Activated T-cell treated with anti-CD3 and anti-CD28 coated beads, Interleukin-2, amount 50 U/mL, for 72 hours (primary cell): ENCODE data around the gene IL36RN. TPM values are rescaled to one million over a fixed set of nuclear protein-coding genes. Genes with fewer than 3 reads are reported as not detected.
A peak's percentile ranks its signal among the peaks of the same experiment; 100 is the strongest.

Experiments
- ATAC-seq, 2 donors: fragments of 150-1000 bp; cut with Tn5 transposase; replicated peaks in 1 of 2; 2 replicates each; pipeline ENCODE4 v1.10.0; 2021; ENCODE audit warnings: moderate library complexity in 2 of 2, mild to moderate bottlenecking in 1 of 2
- DNase-seq, 2 donors: peaks; one replicate each; pipeline ENCODE4 v3.0.0; 2021 to 2022; ENCODE audit warnings: mixed read lengths in 1 of 2
- H3K27ac Mint-ChIP-seq: one replicate; pipeline ENCODE4 v1.8.0; 2022; ENCODE audit warnings: mild to moderate bottlenecking, moderate library complexity, mixed read lengths
- H3K27me3 Mint-ChIP-seq: one replicate; pipeline ENCODE4 v1.8.0; 2022; ENCODE audit warnings: low read depth, mixed read lengths
- H3K36me3 Mint-ChIP-seq, 2 donors: one replicate each; pipeline ENCODE4 v1.8.0; 2022; ENCODE audit warnings: mixed read lengths in 2 of 2, mild to moderate bottlenecking in 1 of 2; ENCODE audit not compliant: insufficient read depth in 2 of 2
- H3K4me1 Mint-ChIP-seq: one replicate; pipeline ENCODE4 v1.8.0; 2022; ENCODE audit warnings: low read depth, mixed read lengths
- H3K4me3 Mint-ChIP-seq, 2 donors: one replicate each; pipeline ENCODE4 v1.8.0; 2022; ENCODE audit warnings: mild to moderate bottlenecking in 2 of 2, mixed read lengths in 2 of 2, moderate library complexity in 2 of 2
- H3K9me3 Mint-ChIP-seq, 2 donors: one replicate each; pipeline ENCODE4 v1.8.0; 2022; ENCODE audit warnings: mixed read lengths in 2 of 2
- total RNA-seq, 2 donors: library from RNA; stranded (reverse); gene quantifications; one replicate each; pipeline ENCODE4 v1.2.3, GENCODE V29; 2022

Gene IL36RN
- not detected for total RNA-seq

- Mint-ChIP-seq H3K27me3 (no peaks in the 10 kb centered on the region), H3K4me1 (peaks cover 6% of the 10 kb centered on the region), H3K9me3 (peaks cover 13% of the 10 kb centered on the region in 2 donors), H3K27ac (no peak within 1 kb of the TSS), H3K36me3 (peaks cover 7 to 19% of the 10 kb centered on the region in 2 donors), H3K4me3 (no peak within 1 kb of the TSS)
- ATAC-seq (no peak), DNase-seq (no peak)
Observed at GRCh38 chr2:113058998-113059960, at the start of gene IL36RN. IL36RN (plus strand) TSS chr2:113059198; CDS start chr2:113059439, 241 bp downstream.

DNA sequence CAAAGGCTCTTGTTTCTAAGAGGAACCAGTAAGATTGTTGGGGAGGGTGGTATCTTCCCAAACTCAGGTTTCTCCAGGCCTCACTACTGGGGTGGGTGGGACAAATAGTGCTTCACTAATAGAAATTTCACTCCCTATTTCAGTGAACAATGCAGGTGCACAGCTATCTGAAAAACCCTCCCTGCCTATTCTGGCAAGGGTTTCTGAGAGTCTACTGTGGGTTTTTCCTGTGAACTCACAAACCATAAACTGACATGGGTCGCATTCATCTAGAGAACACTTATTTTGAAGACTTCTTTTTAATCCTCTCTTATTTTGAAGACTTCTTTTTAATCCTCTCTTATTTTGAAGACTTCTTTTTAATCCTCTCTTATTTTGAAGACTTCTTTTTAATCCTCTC is 49.4 kb upstream of the IL36RN start:
- ATAC-seq (no peak), DNase-seq (no peak)
- Mint-ChIP-seq H3K27ac (no peak overlapping the region), H3K4me1 (peaks cover 7% of the 10 kb centered on the region), H3K27me3 (no peaks in the 10 kb centered on the region), H3K4me3 (no peak overlapping the region), H3K9me3 (no peaks in the 10 kb centered on the region), H3K36me3 (no peaks in the 10 kb centered on the region)

- H3K4me1 Mint-ChIP-seq = peaks cover 7% of the 10 kb centered on the region
- H3K36me3 Mint-ChIP-seq = no peaks in the 10 kb centered on the region
- DNase-seq = no peak
- H3K4me3 Mint-ChIP-seq = no peak overlapping the region
- no peaks in the 10 kb centered on the region for H3K9me3 Mint-ChIP-seq
- ATAC-seq = no peak
- no peaks in the 10 kb centered on the region for H3K27me3 Mint-ChIP-seq
- H3K27ac Mint-ChIP-seq = no peak overlapping the region
Observed at GRCh38 chr2:113010088-113010487, 48.9 kb upstream of the IL36RN start.

GRCh38 chr2:113011108-113011507 is 47.9 kb upstream of the IL36RN start:
- peaks cover 7% of the 10 kb centered on the region for H3K4me1 Mint-ChIP-seq
- H3K9me3 Mint-ChIP-seq = no peaks in the 10 kb centered on the region
- peak overlapping the region; percentile 30 for H3K27ac Mint-ChIP-seq
- H3K27me3 Mint-ChIP-seq = no peaks in the 10 kb centered on the region
- H3K4me3 Mint-ChIP-seq = no peak overlapping the region
- H3K36me3 Mint-ChIP-seq = no peaks in the 10 kb centered on the region
- DNase-seq (no peak), ATAC-seq (no peak)

DNA sequence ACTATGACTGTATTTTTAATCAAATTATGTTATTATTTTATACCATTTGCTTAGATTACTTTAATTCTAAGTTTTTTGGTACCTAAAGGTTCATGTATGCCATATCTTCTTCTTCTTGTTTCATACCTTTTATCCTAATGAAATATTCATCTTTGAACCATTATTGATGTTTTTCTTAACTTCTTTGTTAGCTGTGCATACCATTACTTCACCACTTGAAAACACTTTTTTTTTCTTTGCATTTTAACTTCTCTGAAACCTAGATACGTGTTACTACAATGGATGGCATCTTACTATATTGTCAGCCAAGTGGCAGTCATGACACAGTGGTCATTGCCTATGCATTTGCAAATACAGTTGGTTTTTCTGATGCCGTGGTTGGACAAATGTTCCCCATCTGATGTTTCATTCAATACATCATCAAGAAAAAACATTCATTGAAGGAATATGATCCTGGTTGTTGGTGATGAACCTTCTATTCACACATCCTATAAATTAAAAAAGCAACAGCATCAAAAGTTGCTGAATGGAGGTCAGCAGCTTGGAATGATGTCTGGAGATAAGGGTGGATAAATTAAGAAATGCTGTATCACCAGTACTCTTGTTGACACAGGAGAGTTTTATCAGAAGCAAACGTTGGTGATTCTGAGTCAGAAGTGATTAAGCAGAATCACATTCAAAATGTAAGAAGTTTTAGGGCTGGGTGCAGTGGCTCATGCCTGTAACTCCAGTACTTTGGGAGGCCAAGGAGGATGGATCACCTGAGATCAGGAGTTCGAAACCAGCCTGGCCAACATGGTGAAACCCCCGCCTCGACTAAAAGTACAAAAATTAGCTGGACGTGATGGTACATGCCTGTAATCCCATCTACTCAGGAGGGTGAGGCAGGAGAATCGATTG is 46.3 kb upstream of the IL36RN start:
- H3K27ac Mint-ChIP-seq = no peak overlapping the region
- peaks cover 7% of the 10 kb centered on the region for H3K4me1 Mint-ChIP-seq
- DNase-seq (no peak), ATAC-seq (no peak)
- peaks cover 0 to 5% of the 10 kb centered on the region in 2 donors for H3K9me3 Mint-ChIP-seq
- peaks cover 0 to 2% of the 10 kb centered on the region in 2 donors for H3K36me3 Mint-ChIP-seq
- H3K27me3 Mint-ChIP-seq = no peaks in the 10 kb centered on the region
- H3K4me3 Mint-ChIP-seq = no peak overlapping the region

DNA sequence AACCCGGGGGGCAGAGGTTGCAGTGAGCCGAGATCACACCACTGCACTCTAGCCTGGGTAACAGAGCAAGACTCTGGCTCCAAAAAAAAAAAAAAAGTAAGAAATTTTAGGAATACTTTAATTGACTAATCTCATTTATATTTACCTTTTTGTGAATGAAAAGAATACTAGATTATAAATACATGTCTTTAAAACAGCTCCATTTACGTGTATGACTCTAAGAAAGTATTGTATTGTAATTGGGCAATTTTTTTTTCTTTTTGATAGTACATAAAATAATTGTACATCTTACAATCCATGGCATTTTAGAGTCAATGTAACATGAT is 45.7 kb upstream of the IL36RN start:
- Mint-ChIP-seq H3K4me3 (no peak overlapping the region), H3K27me3 (no peaks in the 10 kb centered on the region), H3K4me1 (peaks cover 7% of the 10 kb centered on the region), H3K36me3 (peaks cover 0 to 2% of the 10 kb centered on the region in 2 donors), H3K27ac (no peak overlapping the region), H3K9me3 (peaks cover under 1 to 5% of the 10 kb centered on the region in 2 donors)
- DNase-seq (no peak), ATAC-seq (no peak)

DNA sequence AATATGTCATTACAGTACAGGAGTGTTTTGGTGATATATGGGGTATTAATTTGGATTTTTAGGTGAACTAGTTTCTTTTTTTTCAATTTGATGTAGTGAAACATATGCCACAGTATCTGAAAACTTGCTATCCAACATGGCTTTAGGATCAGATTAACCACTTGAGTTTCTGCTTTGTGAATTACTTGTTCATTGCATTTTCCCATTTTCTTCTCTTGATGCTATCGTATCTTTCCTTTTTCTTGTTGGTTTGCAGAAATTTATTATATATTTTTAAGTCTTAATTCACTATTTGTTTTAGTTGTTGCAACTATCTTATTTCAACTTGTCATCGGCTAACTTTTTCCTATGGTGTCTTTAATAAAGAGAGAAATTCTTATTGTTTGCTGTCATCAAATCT is 44.9 kb upstream of the IL36RN start:
- Mint-ChIP-seq H3K27me3 (no peaks in the 10 kb centered on the region), H3K27ac (no peak overlapping the region), H3K4me1 (peaks cover 7% of the 10 kb centered on the region), H3K36me3 (peaks cover 0 to 5% of the 10 kb centered on the region in 2 donors), H3K9me3 (peaks cover 8 to 9% of the 10 kb centered on the region in 2 donors), H3K4me3 (no peak overlapping the region)
- DNase-seq (no peak), ATAC-seq (no peak)

DNA sequence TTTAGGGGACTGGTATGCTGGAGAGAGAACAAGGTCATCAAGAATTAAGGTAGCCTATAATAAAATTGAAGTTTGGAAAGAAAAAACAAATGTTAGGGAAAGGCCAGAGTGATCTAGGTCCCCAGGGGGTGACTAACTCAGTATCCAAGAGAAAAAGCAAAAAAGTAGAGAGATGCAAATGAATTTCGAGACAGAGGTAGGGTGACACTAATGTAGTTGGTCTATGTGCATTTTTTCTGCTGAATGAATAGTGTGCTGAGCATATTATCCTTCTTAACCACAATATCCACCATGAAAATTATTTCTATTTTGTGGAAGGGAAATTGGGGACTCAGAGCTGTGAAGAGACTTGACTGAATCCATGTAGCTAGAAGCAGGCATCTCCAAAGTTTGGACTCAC is 44.0 kb upstream of the IL36RN start:
- Mint-ChIP-seq H3K4me3 (no peak overlapping the region), H3K27me3 (no peaks in the 10 kb centered on the region), H3K9me3 (peaks cover 10 to 14% of the 10 kb centered on the region in 2 donors), H3K4me1 (peaks cover 2% of the 10 kb centered on the region), H3K27ac (no peak overlapping the region), H3K36me3 (peaks cover 0 to 5% of the 10 kb centered on the region in 2 donors)
- DNase-seq (no peak), ATAC-seq (no peak)

- peaks cover 10 to 14% of the 10 kb centered on the region in 2 donors for H3K9me3 Mint-ChIP-seq
- H3K27me3 Mint-ChIP-seq = no peaks in the 10 kb centered on the region
- H3K36me3 Mint-ChIP-seq = peaks cover 0 to 5% of the 10 kb centered on the region in 2 donors
- DNase-seq (no peak), ATAC-seq (no peak)
- H3K27ac Mint-ChIP-seq = no peak overlapping the region
- H3K4me1 Mint-ChIP-seq = no peaks in the 10 kb centered on the region
- H3K4me3 Mint-ChIP-seq = no peak overlapping the region
Observed at GRCh38 chr2:113015655-113016054, 43.3 kb upstream of the IL36RN start.

GRCh38 chr2:113018509-113018908 is 40.5 kb upstream of the IL36RN start:
- DNase-seq (no peak), ATAC-seq (no peak)
- Mint-ChIP-seq H3K36me3 (peaks cover 0 to 5% of the 10 kb centered on the region in 2 donors), H3K4me3 (no peak overlapping the region), H3K27me3 (no peaks in the 10 kb centered on the region), H3K9me3 (peaks cover 10 to 14% of the 10 kb centered on the region in 2 donors), H3K4me1 (no peaks in the 10 kb centered on the region), H3K27ac (no peak overlapping the region)

DNA sequence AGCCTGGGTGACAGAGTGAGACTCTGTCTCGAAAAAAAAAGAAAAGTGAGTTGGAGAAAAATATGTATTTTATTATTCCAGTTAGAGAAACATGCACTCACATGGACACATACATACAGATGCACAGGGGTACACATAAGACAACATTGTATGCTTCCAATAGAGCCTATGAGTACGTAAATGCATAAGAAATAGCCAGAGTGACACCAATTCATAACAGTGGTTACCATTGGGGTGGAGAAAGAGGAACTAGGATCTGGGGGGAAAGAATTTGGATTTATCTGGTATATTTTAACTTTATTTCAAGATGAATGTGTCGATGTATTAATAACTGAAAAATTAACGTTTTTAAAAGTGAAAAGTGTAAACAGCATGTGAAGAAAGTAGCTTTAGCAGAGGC is 37.7 kb upstream of the IL36RN start:
- H3K27me3 Mint-ChIP-seq = no peaks in the 10 kb centered on the region
- peaks cover 0 to 5% of the 10 kb centered on the region in 2 donors for H3K36me3 Mint-ChIP-seq
- DNase-seq (no peak), ATAC-seq (no peak)
- H3K9me3 Mint-ChIP-seq = peaks cover 10 to 14% of the 10 kb centered on the region in 2 donors
- H3K4me1 Mint-ChIP-seq = no peaks in the 10 kb centered on the region
- no peak overlapping the region for H3K27ac Mint-ChIP-seq
- no peak overlapping the region for H3K4me3 Mint-ChIP-seq

- Mint-ChIP-seq H3K27me3 (peaks cover 9% of the 10 kb centered on the region), H3K27ac (no peak overlapping the region), H3K36me3 (no peaks in the 10 kb centered on the region), H3K9me3 (peaks cover 2% of the 10 kb centered on the region in 2 donors), H3K4me3 (no peak overlapping the region), H3K4me1 (no peaks in the 10 kb centered on the region)
- DNase-seq = no peak
- ATAC-seq = no peak
Observed at GRCh38 chr2:113024764-113025163, 34.2 kb upstream of the IL36RN start.

- DNase-seq = no peak
- no peaks in the 10 kb centered on the region for H3K9me3 Mint-ChIP-seq
- no peak for ATAC-seq
- no peaks in the 10 kb centered on the region for H3K4me1 Mint-ChIP-seq
- H3K27ac Mint-ChIP-seq = no peak overlapping the region
- no peaks in the 10 kb centered on the region for H3K36me3 Mint-ChIP-seq
- peaks cover 9% of the 10 kb centered on the region for H3K27me3 Mint-ChIP-seq
- H3K4me3 Mint-ChIP-seq = no peak overlapping the region
Observed at GRCh38 chr2:113025737-113026136, 33.3 kb upstream of the IL36RN start.
